CD8-positive, alpha-beta memory T cell (primary cell): ENCODE data around the gene ATF5. TPM values are rescaled to one million over a fixed set of nuclear protein-coding genes. Genes with fewer than 3 reads are reported as not detected.
A peak's percentile ranks its signal among the peaks of the same experiment; 100 is the strongest.

Experiments
- CTCF ChIA-PET: fragments of 350-600 bp; sonication (Branson Sonifier 250); formaldehyde crosslinking; loops from one replicate; lab custom pipeline; 2021; ENCODE audit warnings: antibody characterized with exemption; lab: Charles Lee
- POLR2A ChIA-PET: fragments of 350-600 bp; sonication (Branson Sonifier 250); formaldehyde crosslinking; loops from one replicate; lab custom pipeline; 2021; ENCODE audit warnings: antibody characterized with exemption; lab: Charles Lee
- DNase-seq, 5 donors: peaks; one replicate each; pipeline versions ENCODE4 v3.0.0 to v3.0.0-alpha.2; 2020 to 2022; ENCODE audit warnings: mixed read lengths in 1 of 5
- H3K27ac ChIP-seq: one replicate; pipeline ENCODE4 v1.7.0; 2013; ENCODE audit warnings: low read depth, mild to moderate bottlenecking, low read length, moderate library complexity
- H3K27me3 ChIP-seq: 2 replicates; pipeline ENCODE4 v1.7.0; 2013; ENCODE audit warnings: low read length, mild to moderate bottlenecking; ENCODE audit not compliant: insufficient read depth, poor library complexity, severe bottlenecking
- H3K36me3 ChIP-seq: 2 replicates; pipeline ENCODE4 v1.7.0; 2013; ENCODE audit warnings: mild to moderate bottlenecking, low read length, moderate library complexity; ENCODE audit not compliant: insufficient read depth
- H3K4me1 ChIP-seq: 2 replicates; pipeline ENCODE4 v1.7.0; 2013; ENCODE audit warnings: mild to moderate bottlenecking, low read length, moderate library complexity; ENCODE audit not compliant: insufficient read depth
- H3K4me3 ChIP-seq: 2 replicates; pipeline ENCODE4 v1.7.0; 2013; ENCODE audit warnings: mild to moderate bottlenecking, low read length
- H3K9me3 ChIP-seq: 2 replicates; pipeline ENCODE4 v1.7.0; 2013; ENCODE audit warnings: mild to moderate bottlenecking, low read length
- H3K27ac Mint-ChIP-seq, 8 donors: one replicate each; pipeline ENCODE4 v1.8.0; 2020 to 2021; ENCODE audit warnings: mixed read lengths in 8 of 8, mild to moderate bottlenecking in 6 of 8, inconsistent platforms in 3 of 8, moderate library complexity in 3 of 8
- H3K27me3 Mint-ChIP-seq, 2 donors: one replicate each; pipeline ENCODE4 v1.8.0; 2020 to 2021; ENCODE audit warnings: mixed read lengths in 2 of 2, mild to moderate bottlenecking in 1 of 2, moderate library complexity in 1 of 2
- H3K36me3 Mint-ChIP-seq, 3 donors: one replicate each; pipeline ENCODE4 v1.8.0; 2020 to 2021; ENCODE audit warnings: mixed read lengths in 3 of 3, inconsistent platforms in 1 of 3, mild to moderate bottlenecking in 1 of 3
- H3K4me1 Mint-ChIP-seq, 3 donors: one replicate each; pipeline ENCODE4 v1.8.0; 2020 to 2021; ENCODE audit warnings: mixed read lengths in 3 of 3, inconsistent platforms in 1 of 3, mild to moderate bottlenecking in 1 of 3
- H3K4me3 Mint-ChIP-seq, 7 donors: one replicate each; pipeline ENCODE4 v1.8.0; 2020 to 2021; ENCODE audit warnings: mixed read lengths in 7 of 7, mild to moderate bottlenecking in 6 of 7, moderate library complexity in 4 of 7, inconsistent platforms in 2 of 7
- H3K9me3 Mint-ChIP-seq, 5 donors: one replicate each; pipeline ENCODE4 v1.8.0; 2020 to 2022; ENCODE audit warnings: mixed read lengths in 5 of 5, mild to moderate bottlenecking in 3 of 5, moderate library complexity in 2 of 5, inconsistent platforms in 1 of 5
- polyA plus RNA-seq: library from polyadenylated mRNA; unstranded; fragments of 300-500 nt; fragmentation: Illumina TruSeq; gene quantifications from one replicate; pipeline ENCODE4 v1.2.3, GENCODE V29; 2021
- total RNA-seq, 2 experiments: library from RNA; stranded (reverse); gene quantifications; one replicate each; pipeline ENCODE4 v1.2.3, GENCODE V29; 2021

ATF5 gene
- total and polyA plus RNA-seq, 3 experiments from 2014 or later, result 1.7 to 59.9 (median 57.7) TPM

DNA sequence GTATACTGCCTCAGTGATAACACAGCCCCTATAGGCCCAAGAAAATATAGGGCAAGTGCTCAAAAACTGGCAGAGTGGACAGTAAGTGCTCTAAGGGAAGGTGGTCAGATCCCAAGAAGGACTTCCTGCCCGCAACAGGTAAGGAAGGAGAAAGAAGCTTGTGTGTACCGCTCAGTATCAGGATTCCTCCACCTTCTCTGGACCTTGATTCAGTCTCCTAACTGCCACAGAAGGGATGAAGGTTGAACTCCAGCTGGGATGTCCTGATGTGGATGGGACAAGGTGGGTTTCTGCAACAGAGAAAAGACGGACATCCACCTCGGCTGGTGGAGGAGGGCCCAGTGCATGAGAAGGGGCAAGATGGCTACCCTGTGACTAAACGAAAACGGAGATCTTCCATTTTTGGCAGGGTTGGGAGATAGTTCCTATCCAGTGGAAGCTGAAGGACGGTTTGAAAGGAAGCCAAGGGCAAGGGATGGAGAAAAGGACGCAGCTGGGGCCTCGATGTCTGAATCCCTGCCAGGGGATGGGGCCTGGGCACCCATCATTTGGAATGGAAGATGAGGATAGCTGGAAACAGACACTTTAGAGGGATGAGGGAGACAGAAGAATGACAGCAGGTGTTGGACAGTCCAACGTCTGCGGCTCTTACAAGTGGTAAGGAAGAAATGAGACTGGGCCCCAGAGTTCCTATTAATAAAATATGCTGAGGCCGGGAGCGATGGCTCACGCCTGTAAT lies 1.3 kb upstream of the ATF5 start:
- Histone ChIP-seq H3K4me3 (peak overlapping the region; percentile 20), H3K9me3 (no peaks in the 10 kb centered on the region), H3K27me3 (no peaks in the 10 kb centered on the region), H3K4me1 (peaks cover 39% of the 10 kb centered on the region), H3K36me3 (peaks cover 24% of the 10 kb centered on the region), H3K27ac (no peak overlapping the region)
- peaks cover 0 to 3% (median 0%) of the 10 kb centered on the region in 5 donors for H3K9me3 Mint-ChIP-seq
- H3K27ac Mint-ChIP-seq, result peak overlapping the region; percentile 43 to 99 (median 92)
- no peak for DNase-seq
- peak overlapping the region; percentile 92 to 99 (median 98) for H3K4me3 Mint-ChIP-seq
- POLR2A ChIA-PET, result interaction anchor here (0.7 kb wide), 1 partner anchor 45 kb away, joined by 3 read pairs; no protein-coding TSS in a partner anchor
- peaks cover 0 to 55% (median 8%) of the 10 kb centered on the region in 3 donors for H3K36me3 Mint-ChIP-seq
- H3K4me1 Mint-ChIP-seq, result peaks cover 55 to 76% (median 60%) of the 10 kb centered on the region in 3 donors
- CTCF ChIA-PET, result no interaction called here
- peaks cover 0 to 7% of the 10 kb centered on the region in 2 donors for H3K27me3 Mint-ChIP-seq

DNA sequence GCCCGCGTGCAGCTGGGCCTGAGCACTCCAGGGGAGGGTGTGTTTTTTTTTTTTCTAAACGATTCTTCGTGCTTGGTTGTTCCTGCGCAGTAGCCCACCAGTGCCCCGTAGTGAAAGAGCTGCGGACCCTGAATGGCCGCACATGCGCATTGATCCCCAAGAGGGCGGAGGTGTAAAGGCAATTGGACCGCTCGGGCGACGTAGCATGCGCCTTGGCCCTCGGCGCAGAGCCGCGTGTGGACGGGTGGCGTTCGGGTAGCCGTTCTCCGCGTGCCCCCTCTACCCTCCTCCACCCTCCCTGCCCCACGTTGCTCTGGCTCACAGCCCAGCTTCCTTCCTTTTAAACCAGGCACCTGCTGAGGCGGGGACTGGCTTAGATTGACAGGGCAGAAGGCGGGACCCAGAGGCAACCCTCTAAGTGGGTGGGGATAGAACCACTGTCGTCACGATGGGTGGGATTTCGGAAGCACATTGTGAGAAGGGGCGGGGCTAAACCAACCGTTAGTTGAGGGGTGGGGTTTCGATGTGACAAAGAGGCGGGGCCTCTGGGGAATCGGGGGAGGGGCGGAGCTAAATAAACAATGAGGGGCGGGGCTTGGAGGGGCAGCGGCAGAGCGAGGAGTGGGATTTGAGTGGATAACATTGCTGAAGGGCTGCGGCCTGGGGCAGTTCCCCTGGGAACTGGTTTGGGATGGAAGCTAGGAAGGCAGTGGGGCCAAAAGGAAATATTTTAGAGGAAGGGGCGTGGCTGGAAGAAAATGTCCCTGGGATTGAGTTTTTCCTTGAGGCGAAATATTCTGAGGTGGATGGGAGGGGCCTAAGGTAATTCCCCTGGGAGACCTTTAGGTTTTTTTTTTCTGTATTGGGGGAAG lies 842 bp downstream of the ATF5 start:
- H3K27me3 Mint-ChIP-seq, result peaks cover 0 to 7% of the 10 kb centered on the region in 2 donors
- peaks cover 61 to 73% (median 72%) of the 10 kb centered on the region in 3 donors for H3K4me1 Mint-ChIP-seq
- Histone ChIP-seq H3K27ac (peak overlapping the region; percentile 82), H3K36me3 (peaks cover 10% of the 10 kb centered on the region), H3K27me3 (no peaks in the 10 kb centered on the region), H3K4me3 (peak overlapping the region; percentile 96), H3K9me3 (no peaks in the 10 kb centered on the region), H3K4me1 (peaks cover 46% of the 10 kb centered on the region)
- ChIA-PET POLR2A (interaction anchor here (0.5 to 2.2 kb wide), 12 partner anchors 33 to 340 kb away, joined by 3 to 13 read pairs (median 4); partner anchors contain the start of genes AKT1S1, AP2A1, IL4I1 and PNKP), CTCF (interaction anchor here (0.9 to 1.5 kb wide), 6 partner anchors 8 to 212 kb away, joined by 3 to 7 read pairs (median 3); partner anchors contain the start of gene IL4I1)
- H3K27ac Mint-ChIP-seq, result peak overlapping the region; percentile 88 to 99 (median 97)
- H3K4me3 Mint-ChIP-seq, result peak overlapping the region; percentile 92 to 99 (median 98)
- peaks cover 0 to 34% (median 8%) of the 10 kb centered on the region in 3 donors for H3K36me3 Mint-ChIP-seq
- DNase-seq, result peak; percentile 82 to 96 (median 94)
- H3K9me3 Mint-ChIP-seq, result peaks cover 0 to 3% (median 0%) of the 10 kb centered on the region in 5 donors

DNA sequence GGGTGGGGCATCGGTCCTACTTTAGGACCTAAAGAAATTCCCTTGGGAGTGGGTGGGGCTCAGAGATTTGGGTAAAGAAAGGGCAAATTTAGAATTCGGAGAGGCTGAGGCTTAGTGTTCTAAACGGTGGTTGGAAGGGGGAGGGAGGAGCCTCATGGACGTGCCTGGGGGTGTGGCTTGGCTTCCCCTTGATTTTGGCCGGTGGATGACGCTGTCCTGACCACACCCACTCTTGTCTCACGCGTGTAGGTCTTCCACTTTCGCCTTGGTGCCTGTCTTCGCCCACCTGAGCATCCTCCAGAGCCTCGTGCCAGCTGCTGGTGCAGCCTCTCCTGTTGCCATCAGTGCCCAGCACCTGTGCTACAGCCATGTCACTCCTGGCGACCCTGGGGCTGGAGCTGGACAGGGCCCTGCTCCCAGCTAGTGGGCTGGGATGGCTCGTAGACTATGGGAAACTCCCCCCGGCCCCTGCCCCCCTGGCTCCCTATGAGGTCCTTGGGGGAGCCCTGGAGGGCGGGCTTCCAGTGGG lies 1.5 kb downstream of the ATF5 start:
- POLR2A ChIA-PET, result interaction anchor here (0.6 to 2.2 kb wide), 4 partner anchors 54 to 164 kb away, joined by 3 to 13 read pairs (median 4); partner anchors contain the start of genes AKT1S1, AP2A1 and TBC1D17
- H3K4me1 ChIP-seq, result peaks cover 42% of the 10 kb centered on the region

GRCh38 chr19:49931293-49932040 lies 2.5 kb downstream of the ATF5 start:
- Histone ChIP-seq H3K9me3 (no peaks in the 10 kb centered on the region), H3K4me1 (peaks cover 42% of the 10 kb centered on the region), H3K4me3 (no peak overlapping the region), H3K27ac (no peak overlapping the region), H3K36me3 (peaks cover 5% of the 10 kb centered on the region), H3K27me3 (no peaks in the 10 kb centered on the region)
- Mint-ChIP-seq H3K27me3 (peaks cover 0 to 7% of the 10 kb centered on the region in 2 donors), H3K27ac (peak overlapping the region in 6 of 8 donors; percentile 31 to 98 (median 74)), H3K4me1 (peaks cover 55 to 70% (median 65%) of the 10 kb centered on the region in 3 donors), H3K36me3 (peaks cover 0 to 26% (median 4%) of the 10 kb centered on the region in 3 donors), H3K9me3 (peaks cover 0 to 3% (median 0%) of the 10 kb centered on the region in 5 donors), H3K4me3 (peak overlapping the region in 6 of 7 donors; percentile 19 to 84 (median 62))
- CTCF ChIA-PET, result no interaction called here
- POLR2A ChIA-PET, result no interaction called here
- no peak for DNase-seq

More for the DNA sequence above, 1.5 kb downstream of the ATF5 start:
- DNase-seq, result peak in 3 of 5 donors; percentile 8 to 54 (median 11)
- Histone ChIP-seq H3K9me3 (no peaks in the 10 kb centered on the region), H3K4me3 (peak overlapping the region; percentile 96), H3K27ac (no peak overlapping the region), H3K27me3 (no peaks in the 10 kb centered on the region), H3K36me3 (peaks cover 6% of the 10 kb centered on the region)
- peaks cover 0 to 3% (median 0%) of the 10 kb centered on the region in 5 donors for H3K9me3 Mint-ChIP-seq
- CTCF ChIA-PET, result interaction anchor here (1.1 to 1.4 kb wide), 3 partner anchors 20 to 213 kb away, joined by 3 to 5 read pairs (median 3); partner anchors contain the start of gene IL4I1
- peaks cover 57 to 68% (median 68%) of the 10 kb centered on the region in 3 donors for H3K4me1 Mint-ChIP-seq
- peak overlapping the region in 7 of 8 donors; percentile 47 to 99 (median 97) for H3K27ac Mint-ChIP-seq
- peak overlapping the region; percentile 34 to 99 (median 84) for H3K4me3 Mint-ChIP-seq
- H3K27me3 Mint-ChIP-seq, result peaks cover 0 to 7% of the 10 kb centered on the region in 2 donors
- H3K36me3 Mint-ChIP-seq, result peaks cover 0 to 30% (median 5%) of the 10 kb centered on the region in 3 donors

DNA sequence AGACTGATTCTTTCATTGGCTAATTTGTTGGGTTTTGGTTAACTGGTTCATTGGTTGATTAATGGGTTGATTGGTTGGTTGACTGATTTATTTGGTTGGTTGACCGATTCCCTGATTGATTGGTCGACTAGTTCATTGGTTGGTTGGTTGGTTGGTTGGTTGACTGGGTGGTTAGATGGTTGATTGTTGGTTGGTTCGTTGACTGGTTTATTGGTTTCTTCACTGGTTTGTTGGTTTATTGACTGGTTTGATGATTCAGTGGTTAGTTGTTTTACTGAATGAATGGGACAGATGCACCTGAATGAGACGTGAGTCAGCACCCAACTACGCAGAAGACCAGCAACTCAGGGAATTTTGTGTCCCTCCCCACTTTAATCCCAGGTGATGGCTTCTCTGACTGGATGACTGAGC lies 3.0 kb downstream of the ATF5 start:
- H3K27me3 ChIP-seq, result no peaks in the 10 kb centered on the region
- no peak overlapping the region for H3K4me3 ChIP-seq
- DNase-seq, result no peak
- H3K4me1 Mint-ChIP-seq, result peaks cover 54 to 74% (median 60%) of the 10 kb centered on the region in 3 donors
- peaks cover 0 to 3% (median 0%) of the 10 kb centered on the region in 5 donors for H3K9me3 Mint-ChIP-seq
- peak overlapping the region in 4 of 8 donors; percentile 2 to 58 (median 42) for H3K27ac Mint-ChIP-seq
- ChIA-PET POLR2A (no interaction called here), CTCF (no interaction called here)
- peaks cover 39% of the 10 kb centered on the region for H3K4me1 ChIP-seq
- H3K36me3 ChIP-seq, result peaks cover 5% of the 10 kb centered on the region
- peaks cover 0 to 23% (median 4%) of the 10 kb centered on the region in 3 donors for H3K36me3 Mint-ChIP-seq
- H3K27ac ChIP-seq, result no peak overlapping the region
- no peaks in the 10 kb centered on the region for H3K9me3 ChIP-seq
- peaks cover 0 to 7% of the 10 kb centered on the region in 2 donors for H3K27me3 Mint-ChIP-seq
- peak overlapping the region in 6 of 7 donors; percentile 19 to 64 (median 50) for H3K4me3 Mint-ChIP-seq

DNA sequence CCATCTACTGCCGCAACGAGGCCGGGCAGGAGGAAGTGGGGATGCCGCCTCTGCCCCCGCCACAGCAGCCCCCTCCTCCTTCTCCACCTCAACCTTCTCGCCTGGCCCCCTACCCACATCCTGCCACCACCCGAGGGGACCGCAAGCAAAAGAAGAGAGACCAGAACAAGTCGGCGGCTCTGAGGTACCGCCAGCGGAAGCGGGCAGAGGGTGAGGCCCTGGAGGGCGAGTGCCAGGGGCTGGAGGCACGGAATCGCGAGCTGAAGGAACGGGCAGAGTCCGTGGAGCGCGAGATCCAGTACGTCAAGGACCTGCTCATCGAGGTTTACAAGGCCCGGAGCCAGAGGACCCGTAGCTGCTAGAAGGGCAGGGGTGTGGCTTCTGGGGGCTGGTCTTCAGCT lies 3.7 kb downstream of the ATF5 start:
- Mint-ChIP-seq H3K4me3 (peak overlapping the region; percentile 31 to 83 (median 68)), H3K4me1 (peaks cover 49 to 69% (median 57%) of the 10 kb centered on the region in 3 donors), H3K9me3 (peaks cover 0 to 3% (median 0%) of the 10 kb centered on the region in 5 donors), H3K27me3 (peaks cover 0 to 7% of the 10 kb centered on the region in 2 donors), H3K27ac (peak overlapping the region in 5 of 8 donors; percentile 41 to 85 (median 76)), H3K36me3 (peaks cover 0 to 17% (median 2%) of the 10 kb centered on the region in 3 donors)
- H3K36me3 ChIP-seq, result no peaks in the 10 kb centered on the region
- POLR2A ChIA-PET, result no interaction called here
- H3K27me3 ChIP-seq, result no peaks in the 10 kb centered on the region
- CTCF ChIA-PET, result no interaction called here
- no peaks in the 10 kb centered on the region for H3K9me3 ChIP-seq
- H3K4me3 ChIP-seq, result peak overlapping the region; percentile 15
- H3K27ac ChIP-seq, result no peak overlapping the region
- peaks cover 35% of the 10 kb centered on the region for H3K4me1 ChIP-seq
- DNase-seq, result peak in 4 of 5 donors; percentile 40 to 71 (median 64)
